ENCODE data around the gene RNF115.

- no peak for TF ChIP-seq POLR2A (IDR thresholded peaks at IDR 0.05)
- TF ChIP-seq CTCF (IDR thresholded peaks at IDR 0.05) = no peak
These were observed 19.5 kb downstream of the RNF115 start for GRCh38 chr1:145804235-145805045.

Measured in ovary (tissue), 3 donors.